BLaER1 treated with 17β-estradiol and CSF1 and Interleukin-3, amounts not matched to agents 10 nM and 100 nM (cell line): ENCODE results near the gene IGF2BP1.
"Not testable (repeated sequence)": the region's sequence is repeated elsewhere in the genome, so short reads cannot be mapped to it uniquely, and the experiment has no call there.

Source experiments
- H3K27ac ChIP-seq, 11 experiments: shearing (Covaris generic); formaldehyde crosslinking; 2 replicates each; pipeline ENCODE4 v1.8.1; 2022
- H3K27me3 ChIP-seq, 11 experiments: shearing (Covaris generic); formaldehyde crosslinking; 2 replicates each; pipeline ENCODE4 v1.8.1; 2022
- H3K36me3 ChIP-seq, 11 experiments: shearing (Covaris generic); formaldehyde crosslinking; 2 replicates each; pipeline ENCODE4 v1.8.1; 2022
- H3K4me1 ChIP-seq, 10 experiments: shearing (Covaris generic); formaldehyde crosslinking; 2 replicates each; pipeline ENCODE4 v1.8.1; 2022
- H3K4me2 ChIP-seq, 11 experiments: shearing (Covaris generic); formaldehyde crosslinking; 2 replicates each; pipeline ENCODE4 v1.8.1; 2022
- H3K4me3 ChIP-seq, 10 experiments: shearing (Covaris generic); formaldehyde crosslinking; 2 replicates each; pipeline ENCODE4 v1.8.1; 2022
- H3K9ac ChIP-seq, 11 experiments: shearing (Covaris generic); formaldehyde crosslinking; 2 replicates each; pipeline ENCODE4 v1.8.1; 2022
- H3K9me3 ChIP-seq, 11 experiments: shearing (Covaris generic); formaldehyde crosslinking; replicated peaks in 1 of 11; 2 replicates each; pipeline ENCODE4 v1.8.1; 2022
- H4K20me1 ChIP-seq, 11 experiments: shearing (Covaris generic); formaldehyde crosslinking; 2 replicates each; pipeline ENCODE4 v1.8.1; 2022
- Cebpa-rat ChIP-seq, 11 experiments: shearing (Covaris generic); IDR thresholded peaks; 2 replicates each; pipeline ENCODE4 v1.8.1; 2022

IGF2BP1 gene

GRCh38 chr17:49078248-49078647 is 81.1 kb downstream of the IGF2BP1 start:
- H3K36me3 ChIP-seq, result no peaks in the 10 kb centered on the region
- TF ChIP-seq Cebpa-rat (IDR thresholded peaks at IDR 0.05), result no peak
- no peaks in the 10 kb centered on the region for H3K27me3 ChIP-seq
- H3K4me3 ChIP-seq, result no peak overlapping the region
- H3K4me2 ChIP-seq, result no peak overlapping the region
- peaks cover 0 to 5% (median 0%) of the 10 kb centered on the region in 11 experiments; a peak in 2 of 22 replicates for H3K9me3 ChIP-seq
- no peak overlapping the region for H3K27ac ChIP-seq
- no peak overlapping the region for H3K9ac ChIP-seq
- H3K4me1 ChIP-seq, result no peaks in the 10 kb centered on the region
- no peaks in the 10 kb centered on the region for H4K20me1 ChIP-seq

- no peak overlapping the region for H3K4me3 ChIP-seq
- no peak for TF ChIP-seq Cebpa-rat (IDR thresholded peaks at IDR 0.05)
These were observed 82.9 kb downstream of the IGF2BP1 start for GRCh38 chr17:49079840-49080663.

GRCh38 chr17:49082231-49082630 is 85.0 kb downstream of the IGF2BP1 start:
- no peaks in the 10 kb centered on the region for H3K27me3 ChIP-seq
- no peak overlapping the region for H3K9ac ChIP-seq
- H3K4me1 ChIP-seq, result peaks cover 0 to 7% (median 0%) of the 10 kb centered on the region in 10 experiments; a peak in 4 of 20 replicates
- no peak for TF ChIP-seq Cebpa-rat (IDR thresholded peaks at IDR 0.05)
- no peaks in the 10 kb centered on the region for H4K20me1 ChIP-seq
- H3K27ac ChIP-seq, result no peak overlapping the region
- no peak overlapping the region for H3K4me3 ChIP-seq
- no peak overlapping the region for H3K4me2 ChIP-seq
- H3K36me3 ChIP-seq, result no peaks in the 10 kb centered on the region
- peaks cover 0 to 5% (median 0%) of the 10 kb centered on the region in 11 experiments; a peak in 3 of 22 replicates for H3K9me3 ChIP-seq

More at GRCh38 chr17:49079840-49080663, 82.9 kb downstream of the IGF2BP1 start:
- Histone ChIP-seq H3K27ac (no peak overlapping the region), H3K36me3 (no peaks in the 10 kb centered on the region), H3K27me3 (no peaks in the 10 kb centered on the region), H3K4me1 (peaks cover 0 to 4% (median 0%) of the 10 kb centered on the region in 10 experiments; a peak in 4 of 20 replicates), H3K4me2 (no peak overlapping the region), H3K9me3 (peaks cover 0 to 5% (median 0%) of the 10 kb centered on the region in 11 experiments; a peak in 3 of 22 replicates), H4K20me1 (no peaks in the 10 kb centered on the region), H3K9ac (no peak overlapping the region)

GRCh38 chr17:49085046-49085445 is 87.9 kb downstream of the IGF2BP1 start:
- not testable (repeated sequence) for H3K9ac ChIP-seq, H3K4me1 ChIP-seq, H3K4me3 ChIP-seq, H3K9me3 ChIP-seq, H4K20me1 ChIP-seq, H3K27me3 ChIP-seq, H3K36me3 ChIP-seq, H3K27ac ChIP-seq
- peak overlapping the region in 3 of 11 experiments; percentile 3 to 41 (median 11); a peak in 2 of 22 replicates for H3K4me2 ChIP-seq

GRCh38 chr17:49085565-49086315 is 88.6 kb downstream of the IGF2BP1 start:
- H3K4me2 ChIP-seq, result 0 out of 22 replicates have a peak overlapping the region, but pooled peaks of 2 of the 11 experiments have one; percentile 3 to 41
- H3K27me3 ChIP-seq, result no peaks in the 10 kb centered on the region
- no peak overlapping the region for H3K27ac ChIP-seq
- no peak overlapping the region for H3K4me3 ChIP-seq
- peaks cover 0 to 7% (median 0%) of the 10 kb centered on the region in 10 experiments; a peak in 4 of 20 replicates for H3K4me1 ChIP-seq
- H3K9me3 ChIP-seq, result peaks cover 0 to 4% (median 0%) of the 10 kb centered on the region in 11 experiments; a peak in 5 of 22 replicates
- no peaks in the 10 kb centered on the region for H4K20me1 ChIP-seq
- no peak for TF ChIP-seq Cebpa-rat (IDR thresholded peaks at IDR 0.05)
- H3K9ac ChIP-seq, result no peak overlapping the region
- no peaks in the 10 kb centered on the region for H3K36me3 ChIP-seq

GRCh38 chr17:49086316-49086605 is 89.1 kb downstream of the IGF2BP1 start:
- no peaks in the 10 kb centered on the region for H4K20me1 ChIP-seq
- no peak overlapping the region for H3K27ac ChIP-seq
- peaks cover 0 to 10% (median 0%) of the 10 kb centered on the region in 11 experiments; a peak in 5 of 22 replicates for H3K9me3 ChIP-seq
- TF ChIP-seq Cebpa-rat (IDR thresholded peaks at IDR 0.05), result no peak
- no peaks in the 10 kb centered on the region for H3K36me3 ChIP-seq
- H3K9ac ChIP-seq, result no peak overlapping the region
- peaks cover 0 to 7% (median 0%) of the 10 kb centered on the region in 10 experiments; a peak in 4 of 20 replicates for H3K4me1 ChIP-seq
- no peaks in the 10 kb centered on the region for H3K27me3 ChIP-seq
- H3K4me3 ChIP-seq, result no peak overlapping the region
- no peak overlapping the region for H3K4me2 ChIP-seq

GRCh38 chr17:49086649-49087048 is 89.5 kb downstream of the IGF2BP1 start:
- Histone ChIP-seq H3K4me3 (no peak overlapping the region), H4K20me1 (no peaks in the 10 kb centered on the region), H3K9me3 (peaks cover 0 to 13% (median 0%) of the 10 kb centered on the region in 11 experiments; a peak in 5 of 22 replicates), H3K4me2 (no peak overlapping the region), H3K36me3 (no peaks in the 10 kb centered on the region), H3K27me3 (no peaks in the 10 kb centered on the region), H3K27ac (no peak overlapping the region), H3K4me1 (peaks cover 0 to 7% (median 0%) of the 10 kb centered on the region in 10 experiments; a peak in 4 of 20 replicates), H3K9ac (no peak overlapping the region)
- no peak for TF ChIP-seq Cebpa-rat (IDR thresholded peaks at IDR 0.05)

- H3K9ac ChIP-seq, result no peak overlapping the region
- TF ChIP-seq Cebpa-rat (IDR thresholded peaks at IDR 0.05), result no peak
These were observed 91.9 kb downstream of the IGF2BP1 start for GRCh38 chr17:49089094-49089493.

GRCh38 chr17:49090878-49091594 is 93.9 kb downstream of the IGF2BP1 start:
- Histone ChIP-seq H3K36me3 (no peaks in the 10 kb centered on the region), H3K27me3 (no peaks in the 10 kb centered on the region), H3K9me3 (peaks cover 0 to 15% (median 0%) of the 10 kb centered on the region in 11 experiments; a peak in 4 of 22 replicates), H3K4me2 (no peak overlapping the region), H3K4me1 (no peaks in the 10 kb centered on the region), H4K20me1 (no peaks in the 10 kb centered on the region), H3K27ac (no peak overlapping the region), H3K4me3 (no peak overlapping the region), H3K9ac (no peak overlapping the region)
- no peak for TF ChIP-seq Cebpa-rat (IDR thresholded peaks at IDR 0.05)

More at GRCh38 chr17:49089094-49089493, 91.9 kb downstream of the IGF2BP1 start:
- H3K4me1 ChIP-seq, result peaks cover 0 to 7% (median 0%) of the 10 kb centered on the region in 10 experiments; a peak in 4 of 20 replicates
- H3K36me3 ChIP-seq, result no peaks in the 10 kb centered on the region
- H4K20me1 ChIP-seq, result no peaks in the 10 kb centered on the region
- H3K9me3 ChIP-seq, result peaks cover 0 to 15% (median 0%) of the 10 kb centered on the region in 11 experiments; a peak in 5 of 22 replicates
- H3K4me3 ChIP-seq, result no peak overlapping the region
- H3K27me3 ChIP-seq, result no peaks in the 10 kb centered on the region
- H3K4me2 ChIP-seq, result no peak overlapping the region
- no peak overlapping the region for H3K27ac ChIP-seq
